SKM-1 treated with dmso at 0.1 percent for 144 hours (cell line): Measurements from ENCODE around the gene TRIM25.
A peak's percentile ranks its signal among the peaks of the same experiment; 100 is the strongest.
"Not testable (repeated sequence)": the region's sequence is repeated elsewhere in the genome, so short reads cannot be mapped to it uniquely, and the experiment has no call there.

ENCODE experiments used
- DNase-seq: peaks from one replicate; lab custom pipeline; 2025; ENCODE audit not compliant: unreplicated experiment; lab: John Stamatoyannopoulos, UW

The TRIM25 gene, protein sequence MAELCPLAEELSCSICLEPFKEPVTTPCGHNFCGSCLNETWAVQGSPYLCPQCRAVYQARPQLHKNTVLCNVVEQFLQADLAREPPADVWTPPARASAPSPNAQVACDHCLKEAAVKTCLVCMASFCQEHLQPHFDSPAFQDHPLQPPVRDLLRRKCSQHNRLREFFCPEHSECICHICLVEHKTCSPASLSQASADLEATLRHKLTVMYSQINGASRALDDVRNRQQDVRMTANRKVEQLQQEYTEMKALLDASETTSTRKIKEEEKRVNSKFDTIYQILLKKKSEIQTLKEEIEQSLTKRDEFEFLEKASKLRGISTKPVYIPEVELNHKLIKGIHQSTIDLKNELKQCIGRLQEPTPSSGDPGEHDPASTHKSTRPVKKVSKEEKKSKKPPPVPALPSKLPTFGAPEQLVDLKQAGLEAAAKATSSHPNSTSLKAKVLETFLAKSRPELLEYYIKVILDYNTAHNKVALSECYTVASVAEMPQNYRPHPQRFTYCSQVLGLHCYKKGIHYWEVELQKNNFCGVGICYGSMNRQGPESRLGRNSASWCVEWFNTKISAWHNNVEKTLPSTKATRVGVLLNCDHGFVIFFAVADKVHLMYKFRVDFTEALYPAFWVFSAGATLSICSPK

DNA sequence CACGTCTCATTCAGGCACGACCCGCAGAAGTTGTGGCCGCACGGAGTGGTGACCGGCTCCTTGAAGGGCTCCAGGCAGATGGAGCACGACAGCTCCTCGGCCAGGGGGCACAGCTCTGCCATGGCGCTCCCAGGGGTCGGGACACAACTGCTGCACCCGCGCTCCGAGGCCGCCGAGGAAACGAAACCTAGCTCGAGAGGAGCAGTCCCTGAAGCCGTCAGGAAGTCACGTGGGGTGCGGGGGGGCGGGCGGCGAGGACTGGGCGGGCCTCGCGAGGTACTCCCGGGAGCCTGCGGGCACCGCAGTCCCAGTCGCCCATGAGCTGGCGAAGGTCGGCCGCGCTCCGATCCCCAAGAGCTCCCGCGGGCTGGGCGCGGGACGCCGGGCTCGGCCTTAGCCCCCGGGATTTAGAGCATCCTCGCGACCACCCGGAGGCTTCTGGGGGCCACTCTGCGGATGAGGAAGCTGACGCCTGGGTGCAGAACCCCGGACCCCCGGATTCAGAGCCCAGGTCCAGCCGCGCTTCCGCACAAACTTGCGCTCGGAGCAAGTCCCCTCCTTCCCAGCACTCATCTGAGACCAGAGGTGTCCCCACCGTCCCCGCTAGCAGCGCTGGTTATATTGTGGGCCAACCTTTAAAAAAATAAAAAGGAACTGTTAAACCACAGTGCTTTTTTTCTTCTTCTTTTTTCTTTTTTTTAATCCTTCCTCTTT, at the start of gene TRIM25:
TSS of gene TRIM25 (minus strand) at position 183 of the 714 bp plus-strand sequence. CDS start at position 122, 61 bp downstream.
- DNase-seq = peak; percentile 84

GRCh38 chr17:56960596-56961538, 47.0 kb upstream of the TRIM25 start, which contains the start of gene COIL:
Gene COIL, minus strand, starts transcription at chr17:56961050. Its CDS starts 31 bp downstream, at chr17:56961019.
- DNase-seq = peak; percentile 83

DNA sequence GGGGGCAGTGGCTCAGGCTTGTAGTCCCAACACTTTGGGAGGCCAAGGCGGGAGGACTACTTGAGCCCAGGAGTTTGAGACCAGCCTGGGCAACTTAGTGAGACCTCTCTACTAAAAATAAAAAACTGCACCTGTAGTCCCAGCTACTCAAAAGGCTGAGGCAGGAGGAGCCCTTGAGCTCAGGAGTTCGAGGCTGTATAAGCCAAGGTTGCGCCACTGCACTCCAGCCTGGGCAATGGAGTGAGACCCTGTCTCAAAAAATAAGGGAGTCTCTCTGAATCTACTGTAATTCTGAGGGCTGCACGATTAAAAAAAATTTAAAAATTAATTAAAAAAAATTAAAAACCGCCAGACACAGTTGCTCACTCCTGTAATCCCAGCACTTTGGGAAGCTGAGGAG, 43.1 kb upstream of the TRIM25 start:
- no peak for DNase-seq

DNA sequence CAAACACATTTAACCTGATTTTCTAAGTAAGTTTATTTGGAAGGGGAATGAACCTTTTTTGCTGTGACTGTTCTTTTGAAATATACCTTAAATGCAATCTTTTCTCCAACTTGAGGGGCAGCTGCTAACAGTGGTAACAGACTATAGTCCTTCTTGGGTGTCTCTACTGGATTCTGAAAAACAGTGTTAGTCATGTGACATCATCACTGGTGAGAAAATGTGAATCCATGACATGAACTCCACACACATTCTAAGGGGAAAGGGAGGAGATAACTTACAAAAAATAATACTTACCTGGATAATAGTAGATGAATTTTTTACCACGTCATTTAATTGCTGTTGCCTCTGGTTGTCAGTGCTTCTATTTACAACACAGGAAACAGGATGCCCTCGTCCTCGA, 35.7 kb upstream of the TRIM25 start:
- no peak for DNase-seq

GRCh38 chr17:56948491-56948890, 34.6 kb upstream of the TRIM25 start:
- DNase-seq = no peak

DNA sequence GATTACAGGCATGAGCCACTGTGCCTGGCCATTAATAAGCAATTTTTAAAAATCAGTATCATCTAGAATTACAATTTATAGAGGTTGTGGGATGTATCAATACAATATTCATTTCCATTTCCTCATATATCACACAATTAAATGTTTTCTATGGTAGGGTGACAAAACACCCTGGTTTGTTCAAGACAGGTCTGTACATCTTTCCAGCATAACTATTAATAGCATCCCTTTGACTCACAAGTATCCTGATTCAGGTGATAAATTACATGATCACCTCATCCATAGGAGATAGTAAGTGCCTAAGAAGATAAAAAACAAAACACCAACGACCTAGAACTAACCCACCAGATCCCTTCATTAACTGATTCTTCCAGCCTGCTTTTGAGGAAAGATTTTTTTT, 33.9 kb upstream of the TRIM25 start:
- no peak for DNase-seq

GRCh38 chr17:56945938-56946505, 32.2 kb upstream of the TRIM25 start:
- DNase-seq = no peak

DNA sequence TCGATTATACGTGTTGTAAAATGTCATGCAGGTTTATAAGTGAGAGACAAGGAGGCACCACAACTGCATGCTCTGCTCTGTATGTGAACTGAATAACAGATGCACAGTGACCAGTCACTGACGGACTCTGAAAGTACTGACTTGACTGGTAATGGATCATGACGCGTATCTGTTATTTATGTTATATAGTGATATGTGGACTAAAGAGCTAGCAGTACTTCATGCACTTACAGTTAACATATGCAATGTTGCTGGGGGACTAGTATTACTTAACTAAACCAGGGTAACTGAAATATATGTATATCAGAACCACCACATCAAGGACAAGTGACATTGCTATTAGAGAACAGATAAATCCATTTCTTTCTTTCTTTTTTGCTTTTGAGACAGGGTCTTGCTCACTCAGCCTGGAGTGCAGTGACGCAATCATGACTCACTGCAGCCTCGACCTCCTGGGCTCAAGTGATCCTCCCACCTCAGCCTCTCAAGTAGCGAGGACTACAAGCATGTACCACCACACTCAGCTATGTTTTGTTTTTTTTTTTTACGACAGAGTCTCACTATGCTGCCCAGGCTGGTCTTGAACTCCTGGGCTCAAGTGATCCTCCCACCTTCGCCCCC, 29.8 kb upstream of the TRIM25 start:
- no peak for DNase-seq

DNA sequence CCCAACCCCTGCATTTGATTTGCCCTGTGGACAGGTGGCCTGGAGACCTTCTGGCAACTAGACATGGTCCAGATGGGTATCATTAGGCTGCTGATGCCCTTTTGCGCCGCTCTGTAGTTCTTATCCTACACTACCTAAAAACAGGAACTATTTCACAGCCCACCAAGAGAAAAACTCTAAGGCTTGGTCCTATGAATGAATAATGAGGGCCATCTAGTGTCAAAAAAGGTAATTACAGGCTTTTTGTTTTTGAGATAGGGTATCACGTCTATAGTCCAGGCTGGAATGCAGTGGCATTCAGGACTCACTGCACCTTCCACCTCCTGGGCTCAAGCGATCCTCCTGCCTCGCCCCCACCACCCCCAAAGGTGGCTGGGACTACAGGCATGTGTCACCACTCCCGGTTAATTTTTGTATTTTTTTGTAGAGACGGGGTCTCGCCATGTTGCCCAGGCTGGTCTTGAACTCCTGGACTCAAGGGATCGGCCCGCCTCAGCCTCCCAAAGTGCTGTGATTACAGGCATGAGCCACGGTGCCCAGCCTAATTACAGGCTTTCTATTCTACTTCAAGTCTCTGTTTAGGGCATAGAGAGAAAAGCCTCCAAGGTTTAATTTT, 26.1 kb upstream of the TRIM25 start:
- DNase-seq = peak; percentile 69

DNA sequence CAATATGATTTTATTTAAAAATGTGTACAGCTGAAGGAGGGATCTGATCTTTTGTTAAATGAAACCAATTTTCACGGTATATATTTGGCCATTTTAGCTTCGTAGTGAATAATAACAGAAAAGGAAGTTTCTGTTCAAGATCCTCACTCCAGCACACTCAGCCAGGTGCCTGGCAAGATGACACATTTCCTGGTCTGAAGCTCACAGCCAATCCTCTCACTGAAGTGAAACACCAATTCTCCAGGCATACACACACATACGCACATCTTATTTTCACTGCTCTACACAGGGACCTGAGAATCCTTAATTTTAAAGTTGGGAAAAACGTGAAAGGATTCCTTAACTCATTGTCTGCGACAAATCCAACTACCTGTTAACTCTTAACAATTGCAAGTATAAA, 24.4 kb upstream of the TRIM25 start:
- not testable (repeated sequence) for DNase-seq

GRCh38 chr17:56937687-56938086, 23.8 kb upstream of the TRIM25 start:
- no peak for DNase-seq

DNA sequence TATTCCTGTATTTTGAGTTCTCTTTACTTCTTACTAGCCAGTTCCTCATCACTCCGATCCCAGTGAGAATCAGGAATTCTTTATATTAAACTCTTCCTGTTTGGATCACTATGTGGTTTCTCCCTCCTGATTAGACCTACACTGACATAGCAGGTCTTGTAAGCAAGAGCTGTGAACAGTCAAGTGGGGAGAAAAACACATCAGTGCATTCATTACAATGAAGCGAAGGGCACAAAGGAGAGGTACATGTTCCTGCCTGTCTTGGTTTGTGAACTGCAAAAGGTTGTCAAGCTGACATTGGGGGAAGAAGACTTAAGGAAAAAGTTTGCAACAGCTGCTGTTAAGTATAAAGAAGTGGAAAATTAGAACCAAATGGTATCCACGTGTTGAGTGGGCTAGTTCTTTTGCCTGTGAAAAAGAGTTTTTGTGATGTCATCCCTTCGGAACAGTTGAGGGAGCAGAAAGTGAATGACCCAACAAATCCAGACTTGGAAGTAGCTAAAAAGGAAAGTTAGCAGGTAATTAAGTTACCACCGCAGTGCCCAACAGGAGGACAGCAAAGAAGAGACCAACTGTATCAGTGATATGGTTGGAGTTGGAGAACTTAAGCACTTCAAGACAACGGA, 23.0 kb upstream of the TRIM25 start:
- no peak for DNase-seq

DNA sequence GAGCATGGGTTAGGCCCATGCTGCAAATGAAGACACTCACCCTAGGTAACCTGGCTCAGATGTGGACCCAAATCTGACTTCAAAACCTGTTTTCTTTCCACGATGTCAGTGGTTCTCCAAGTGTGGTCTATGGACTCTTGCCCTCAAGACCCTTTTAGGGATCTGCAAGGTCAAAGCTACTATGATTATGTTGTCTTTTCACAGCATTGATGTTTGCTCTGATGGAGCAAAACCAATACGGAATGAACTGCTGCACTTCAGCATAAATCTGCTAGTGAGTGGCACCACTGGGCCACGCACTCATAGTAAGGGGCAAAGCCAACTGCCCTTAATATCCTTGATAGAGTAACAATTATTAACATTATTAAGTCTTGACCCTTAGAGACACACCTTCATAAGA, 21.6 kb upstream of the TRIM25 start:
- no peak for DNase-seq

- DNase-seq = no peak
These were observed 20.4 kb upstream of the TRIM25 start for GRCh38 chr17:56934280-56934679.

- DNase-seq = no peak
These were observed 20.0 kb upstream of the TRIM25 start for GRCh38 chr17:56933868-56934267.

DNA sequence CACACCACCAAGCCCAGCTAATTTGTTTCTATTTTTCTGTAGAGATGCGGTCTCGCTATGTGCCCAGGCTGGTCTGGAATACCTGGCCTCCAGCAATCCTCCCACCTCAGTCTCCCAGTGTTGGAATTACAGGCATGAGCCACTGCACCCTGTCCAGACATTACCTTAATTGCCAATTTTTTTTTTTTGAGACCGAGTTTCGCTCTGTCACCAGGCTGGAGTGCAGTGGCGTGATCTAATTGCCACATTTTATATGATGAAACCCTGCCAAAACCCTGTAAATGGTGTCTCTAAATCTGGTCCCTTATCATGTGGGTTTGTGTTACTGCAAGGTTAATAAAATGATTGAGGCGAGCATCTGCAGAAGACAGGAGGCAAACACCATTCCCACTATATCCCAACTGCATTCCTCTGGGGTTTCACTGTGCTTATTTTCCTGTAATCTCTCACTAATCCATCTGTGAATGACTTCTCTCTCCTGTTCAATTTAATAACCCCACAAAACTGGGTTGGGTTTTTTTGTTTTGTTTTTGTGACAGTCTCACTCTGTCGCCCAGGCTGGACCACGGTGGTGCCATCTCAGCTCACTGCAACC, 19.4 kb upstream of the TRIM25 start:
- DNase-seq = no peak

GRCh38 chr17:56930739-56931337, 17.0 kb upstream of the TRIM25 start:
- DNase-seq = no peak

- no peak for DNase-seq
These were observed 15.6 kb upstream of the TRIM25 start for GRCh38 chr17:56929362-56929969.
